Measurements from ENCODE around the gene NELL2.

NELL2 gene

DNA sequence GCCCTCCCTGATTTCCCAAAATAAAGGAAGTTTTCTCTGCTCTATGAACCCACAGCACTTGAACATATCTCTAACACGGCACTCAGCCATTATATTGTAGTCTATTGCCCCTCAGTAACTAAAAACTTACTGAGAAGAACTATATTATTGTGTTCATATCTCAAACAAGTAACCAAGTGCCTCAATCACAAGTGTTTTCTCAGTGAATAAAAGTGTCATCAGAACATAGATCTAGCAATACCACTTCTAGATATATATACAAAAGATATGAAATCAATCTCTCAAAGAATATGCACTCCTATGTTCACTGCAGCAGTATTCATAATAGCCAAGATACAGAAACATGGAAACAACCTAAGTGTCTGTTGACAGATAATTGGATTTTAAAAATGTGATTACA lies 138.1 kb downstream of the NELL2 start:
- H3K4me3 ChIP-seq (ENCODE audit: low read depth, low read length), result no peak overlapping the region
- TF ChIP-seq, protein P1, sequence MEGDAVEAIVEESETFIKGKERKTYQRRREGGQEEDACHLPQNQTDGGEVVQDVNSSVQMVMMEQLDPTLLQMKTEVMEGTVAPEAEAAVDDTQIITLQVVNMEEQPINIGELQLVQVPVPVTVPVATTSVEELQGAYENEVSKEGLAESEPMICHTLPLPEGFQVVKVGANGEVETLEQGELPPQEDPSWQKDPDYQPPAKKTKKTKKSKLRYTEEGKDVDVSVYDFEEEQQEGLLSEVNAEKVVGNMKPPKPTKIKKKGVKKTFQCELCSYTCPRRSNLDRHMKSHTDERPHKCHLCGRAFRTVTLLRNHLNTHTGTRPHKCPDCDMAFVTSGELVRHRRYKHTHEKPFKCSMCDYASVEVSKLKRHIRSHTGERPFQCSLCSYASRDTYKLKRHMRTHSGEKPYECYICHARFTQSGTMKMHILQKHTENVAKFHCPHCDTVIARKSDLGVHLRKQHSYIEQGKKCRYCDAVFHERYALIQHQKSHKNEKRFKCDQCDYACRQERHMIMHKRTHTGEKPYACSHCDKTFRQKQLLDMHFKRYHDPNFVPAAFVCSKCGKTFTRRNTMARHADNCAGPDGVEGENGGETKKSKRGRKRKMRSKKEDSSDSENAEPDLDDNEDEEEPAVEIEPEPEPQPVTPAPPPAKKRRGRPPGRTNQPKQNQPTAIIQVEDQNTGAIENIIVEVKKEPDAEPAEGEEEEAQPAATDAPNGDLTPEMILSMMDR (IDR thresholded peaks at IDR 0.05; ENCODE audit: insufficient read depth, low read depth, low read length, missing control alignments), result no peak
- DNase-seq (ENCODE audit: low read depth), result no peak

DNA sequence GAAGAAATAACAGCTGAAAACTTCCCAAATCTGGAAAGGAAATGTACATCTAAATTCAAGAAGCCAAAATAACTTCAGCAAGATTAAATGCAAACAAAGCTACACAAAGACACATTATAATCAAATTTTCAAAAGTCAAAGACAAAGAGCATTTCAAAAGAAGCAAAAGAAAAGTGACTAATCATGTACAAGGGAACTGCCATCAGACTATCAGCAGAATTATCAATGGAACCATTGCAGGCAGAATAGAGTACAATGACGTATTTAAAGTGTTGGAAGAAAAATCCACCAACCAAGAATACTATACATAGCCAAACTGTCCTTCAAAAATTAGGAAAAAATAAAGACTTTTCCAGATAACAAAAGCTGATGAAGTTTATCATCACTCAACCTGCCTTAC lies 147.5 kb downstream of the NELL2 start:
- no peak for DNase-seq (ENCODE audit: low read depth)
- no peak overlapping the region for H3K4me3 ChIP-seq (ENCODE audit: low read depth, low read length)
- TF ChIP-seq, protein P1 (IDR thresholded peaks at IDR 0.05; ENCODE audit: insufficient read depth, low read depth, low read length, missing control alignments), result no peak

DNA sequence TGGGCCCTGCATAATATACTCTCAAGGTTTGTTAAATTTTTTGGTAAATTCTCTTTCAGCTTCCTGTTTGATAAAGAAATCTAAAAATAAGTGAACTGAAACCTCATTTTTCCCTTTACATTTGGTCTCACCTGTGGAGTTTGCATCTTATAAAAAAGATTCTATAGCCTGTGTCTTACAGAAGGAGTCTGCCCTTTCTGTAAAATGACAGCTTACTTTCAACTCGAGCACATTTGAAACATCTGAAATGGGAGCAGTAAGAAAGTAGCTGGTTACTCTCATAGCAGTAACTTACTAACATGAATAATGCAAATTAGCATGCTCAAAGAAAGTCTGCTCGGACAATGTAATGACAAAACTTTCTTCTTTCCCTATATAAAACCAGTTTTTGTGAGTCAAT lies 155.8 kb downstream of the NELL2 start:
- no peak for DNase-seq (ENCODE audit: low read depth)

DNA sequence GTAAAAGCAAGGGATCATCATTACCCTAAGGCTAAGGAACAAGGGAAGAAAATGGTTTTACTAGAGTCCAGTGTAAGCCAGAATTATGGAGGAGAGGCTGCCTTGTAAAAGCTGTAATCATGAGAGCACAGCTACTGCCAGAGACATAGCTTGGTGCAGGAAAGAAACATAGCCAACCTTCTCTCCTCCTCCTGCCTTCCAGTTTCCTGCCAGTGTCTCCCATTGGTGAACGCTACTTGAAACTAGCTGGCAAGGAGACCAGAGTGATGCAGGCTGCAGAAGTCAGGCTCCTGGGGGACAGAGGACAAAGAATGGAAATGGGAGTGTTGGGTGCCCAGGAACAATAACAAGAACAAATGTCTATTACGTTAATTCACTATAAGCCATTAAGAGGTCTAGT lies 158.5 kb downstream of the NELL2 start:
- H3K4me3 ChIP-seq (ENCODE audit: low read depth, low read length), result no peak overlapping the region
- TF ChIP-seq, protein P1 (IDR thresholded peaks at IDR 0.05; ENCODE audit: insufficient read depth, low read depth, low read length, missing control alignments), result no peak
- DNase-seq (ENCODE audit: low read depth), result no peak

More for the DNA sequence above, 155.8 kb downstream of the NELL2 start:
- no peak overlapping the region for H3K4me3 ChIP-seq (ENCODE audit: low read depth, low read length)
- TF ChIP-seq, protein P1 (IDR thresholded peaks at IDR 0.05; ENCODE audit: insufficient read depth, low read depth, low read length, missing control alignments), result no peak

DNA sequence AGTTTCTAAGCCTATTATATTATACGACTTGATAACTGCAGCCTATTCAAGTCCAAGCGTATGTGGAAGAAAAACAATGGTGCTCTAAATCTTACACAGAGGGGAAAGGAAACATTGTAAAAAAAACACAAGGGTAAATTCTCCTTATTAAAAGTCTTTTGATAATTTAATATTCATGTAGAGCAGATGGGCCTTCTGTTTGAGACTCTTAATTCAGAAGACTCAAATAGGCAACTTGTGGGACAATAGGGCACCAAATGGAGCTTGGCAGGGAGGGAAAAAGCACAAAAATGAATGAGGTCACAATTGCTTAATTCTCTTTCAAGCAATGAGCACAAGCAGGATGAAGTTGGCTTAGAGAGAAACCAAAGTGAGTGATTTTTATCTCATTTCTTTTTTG lies 159.4 kb downstream of the NELL2 start:
- DNase-seq (ENCODE audit: low read depth), result no peak
- TF ChIP-seq, protein P1 (IDR thresholded peaks at IDR 0.05; ENCODE audit: insufficient read depth, low read depth, low read length, missing control alignments), result no peak
- H3K4me3 ChIP-seq (ENCODE audit: low read depth, low read length), result no peak overlapping the region

DNA sequence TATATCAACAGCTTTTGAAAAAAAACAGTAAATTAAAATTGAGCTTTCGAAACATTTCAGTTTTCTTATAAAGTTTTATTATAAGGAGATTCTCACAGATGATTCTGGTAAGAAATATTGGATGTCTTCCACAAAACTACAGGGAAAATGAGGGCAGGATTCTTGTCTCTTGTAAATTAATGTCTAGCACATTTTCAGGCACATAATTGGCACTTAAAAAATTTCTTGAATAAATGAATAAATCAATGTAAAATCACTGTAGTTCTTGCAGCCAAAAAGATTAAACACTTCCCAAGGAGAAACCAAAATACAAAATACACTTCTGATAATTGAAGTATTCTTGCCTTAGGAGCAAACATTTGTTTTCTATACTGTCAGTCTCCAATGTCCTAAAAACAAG lies 164.4 kb downstream of the NELL2 start:
- TF ChIP-seq, protein P1 (IDR thresholded peaks at IDR 0.05; ENCODE audit: insufficient read depth, low read depth, low read length, missing control alignments), result no peak

DNA sequence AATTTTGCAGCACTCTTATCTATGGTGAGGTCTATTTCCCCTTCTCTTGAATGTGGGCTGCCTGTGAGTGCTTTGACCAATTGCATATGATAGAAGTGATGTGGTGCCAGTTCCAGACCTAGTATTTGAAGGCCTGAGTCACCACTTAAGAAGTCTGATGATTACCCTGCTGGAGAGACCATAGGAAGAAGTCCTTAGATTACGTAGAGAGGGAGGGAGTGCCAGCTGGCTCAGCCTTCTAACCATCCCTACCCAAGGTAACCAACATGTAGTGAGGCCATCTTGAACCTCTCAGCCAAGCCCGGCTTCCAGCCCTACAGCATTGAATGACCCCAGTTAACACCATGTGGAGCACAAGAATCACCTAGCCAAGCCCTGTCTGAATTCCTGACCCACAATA lies 166.9 kb downstream of the NELL2 start:
- TF ChIP-seq, protein P1 (IDR thresholded peaks at IDR 0.05; ENCODE audit: insufficient read depth, low read depth, low read length, missing control alignments), result no peak
- H3K4me3 ChIP-seq (ENCODE audit: low read depth, low read length), result no peak overlapping the region

More for the DNA sequence above, 164.4 kb downstream of the NELL2 start:
- H3K4me3 ChIP-seq (ENCODE audit: low read depth, low read length), result no peak overlapping the region
- DNase-seq (ENCODE audit: low read depth), result no peak

More for the DNA sequence above, 166.9 kb downstream of the NELL2 start:
- DNase-seq (ENCODE audit: low read depth), result no peak
